Left lung (tissue), 10 donors: ENCODE measurements around the gene SPTBN5. TPM values are rescaled to one million over a fixed set of nuclear protein-coding genes. Genes with fewer than 3 reads are reported as not detected.

ENCODE experiments used
- ATAC-seq: fragments of 200-7000 bp; cut with Tn5 transposase; one replicate; pipeline ENCODE4 v1.9.1; 2020; ENCODE audit warnings: moderate library complexity
- DNase-seq, 4 donors: peaks; one replicate each; pipeline ENCODE4 v3.0.0-alpha.2; 2013 to 2020
- H3K27ac ChIP-seq, 2 donors: fragments of 200-600 bp; sonication (generic) in 1 of 2; one replicate each; pipeline versions ENCODE4 v1.5.0 to v1.8.0; 2020 to 2021
- H3K27me3 ChIP-seq, 2 donors: fragments of 200-600 bp; sonication (generic) in 1 of 2; one replicate each; pipeline versions ENCODE4 v1.5.0 to v1.8.0; 2020 to 2021
- H3K36me3 ChIP-seq, 2 donors: fragments of 200-600 bp; sonication (generic) in 1 of 2; one replicate each; pipeline versions ENCODE4 v1.5.0 to v1.8.0; 2020 to 2021
- H3K4me1 ChIP-seq, 2 donors: fragments of 200-600 bp; one replicate each; pipeline ENCODE4 v1.8.0; 2021
- H3K4me3 ChIP-seq, 2 donors: fragments of 200-600 bp; sonication (generic) in 1 of 2; one replicate each; pipeline versions ENCODE4 v1.5.0 to v1.8.0; 2020 to 2021; ENCODE audit warnings: mild to moderate bottlenecking in 1 of 2
- H3K9me3 ChIP-seq, 2 donors: fragments of 200-600 bp; sonication (generic) in 1 of 2; one replicate each; pipeline versions ENCODE4 v1.5.0 to v1.8.0; 2020 to 2021
- CTCF ChIP-seq, 2 donors: fragments of 200-600 bp; sonication (generic) in 1 of 2; IDR thresholded peaks; one replicate each; pipeline versions ENCODE4 v1.5.0 to v1.8.0; 2021; ENCODE audit warnings: antibody characterized with exemption in 2 of 2
- intact Hi-C, 2 donors: fragments of 100-400 bp; cut with DNase I; formaldehyde crosslinking; loops; one replicate each; pipeline versions ENCODE4 v1.11.2 to v1.14.2; 2022
- polyA plus RNA-seq, 6 donors: library from polyadenylated mRNA; unstranded; fragments of 120-200 nt; gene quantifications; one replicate each; pipeline ENCODE4 v1.2.1, GENCODE V29; 2013; ENCODE audit not compliant: insufficient read length in 6 of 6
- total RNA-seq, 2 donors: library from RNA; stranded (reverse); fragmentation: NEBNext Ultra II Directional; extraction: Animal tissue kit (Norgen Biotek cat#: 25700); gene quantifications; one replicate each; pipeline ENCODE4 v1.2.1, GENCODE V29; 2021
- donor health status: DM: no; HTN: yes; CAD: no.
- donor health status: DM: no; HTN: no; CAD: no.

Gene SPTBN5
- total and polyA plus RNA-seq, 8 donors, result 0.67 to 4.8 (median 1.3) TPM

- peaks cover 0 to 30% of the 10 kb centered on the region in 2 donors for H3K4me1 ChIP-seq
- H3K9me3 ChIP-seq, result no peaks in the 10 kb centered on the region
- no peak overlapping the region for H3K27ac ChIP-seq
- peaks cover 0 to 78% of the 10 kb centered on the region in 2 donors for H3K36me3 ChIP-seq
- no peak for ATAC-seq
- intact Hi-C loops, result no loop called here
- DNase-seq, result no peak
- no peak for TF ChIP-seq CTCF (IDR thresholded peaks at IDR 0.05)
- no peak overlapping the region for H3K4me3 ChIP-seq
- H3K27me3 ChIP-seq, result no peaks in the 10 kb centered on the region
These were observed 15.0 kb upstream of the SPTBN5 start for GRCh38 chr15:41908736-41909461.

GRCh38 chr15:41907141-41907540 is 13.3 kb upstream of the SPTBN5 start:
- Histone ChIP-seq H3K4me3 (no peak overlapping the region), H3K27me3 (no peaks in the 10 kb centered on the region), H3K9me3 (no peaks in the 10 kb centered on the region), H3K36me3 (peaks cover 0 to 83% of the 10 kb centered on the region in 2 donors), H3K4me1 (peaks cover 0 to 17% of the 10 kb centered on the region in 2 donors), H3K27ac (peak overlapping the region in 1 of 2 donors; percentile 13)
- ATAC-seq, result no peak
- TF ChIP-seq CTCF (IDR thresholded peaks at IDR 0.05), result no peak
- DNase-seq, result no peak
- intact Hi-C loops, result no loop called here

DNA sequence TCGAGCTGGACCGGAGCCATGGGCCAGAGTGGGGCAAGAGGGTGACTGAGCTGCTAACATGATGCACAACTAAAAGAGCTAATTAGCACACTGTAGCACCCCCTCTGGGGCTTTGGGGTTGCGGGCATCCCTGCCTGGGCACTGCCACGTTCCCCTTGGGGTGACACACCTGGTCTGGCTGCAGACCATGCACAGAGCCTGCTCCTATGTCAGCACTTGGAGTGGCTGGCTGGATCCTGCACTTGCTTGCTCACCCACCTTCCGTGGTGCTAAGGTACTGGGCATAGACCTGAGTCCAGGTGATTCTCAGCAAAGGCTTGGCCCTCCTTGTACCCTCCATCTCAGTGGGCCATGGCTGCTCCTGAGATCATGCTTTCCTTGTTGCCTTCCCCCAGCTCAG is 12.8 kb upstream of the SPTBN5 start:
- Histone ChIP-seq H3K27me3 (no peaks in the 10 kb centered on the region), H3K4me3 (no peak overlapping the region), H3K36me3 (peaks cover 0 to 79% of the 10 kb centered on the region in 2 donors), H3K27ac (peak overlapping the region in 1 of 2 donors; percentile 13), H3K4me1 (peaks cover 0 to 13% of the 10 kb centered on the region in 2 donors), H3K9me3 (no peaks in the 10 kb centered on the region)
- intact Hi-C loops, result no loop called here
- DNase-seq (no peak), ATAC-seq (no peak)
- TF ChIP-seq CTCF (IDR thresholded peaks at IDR 0.05), result no peak

DNA sequence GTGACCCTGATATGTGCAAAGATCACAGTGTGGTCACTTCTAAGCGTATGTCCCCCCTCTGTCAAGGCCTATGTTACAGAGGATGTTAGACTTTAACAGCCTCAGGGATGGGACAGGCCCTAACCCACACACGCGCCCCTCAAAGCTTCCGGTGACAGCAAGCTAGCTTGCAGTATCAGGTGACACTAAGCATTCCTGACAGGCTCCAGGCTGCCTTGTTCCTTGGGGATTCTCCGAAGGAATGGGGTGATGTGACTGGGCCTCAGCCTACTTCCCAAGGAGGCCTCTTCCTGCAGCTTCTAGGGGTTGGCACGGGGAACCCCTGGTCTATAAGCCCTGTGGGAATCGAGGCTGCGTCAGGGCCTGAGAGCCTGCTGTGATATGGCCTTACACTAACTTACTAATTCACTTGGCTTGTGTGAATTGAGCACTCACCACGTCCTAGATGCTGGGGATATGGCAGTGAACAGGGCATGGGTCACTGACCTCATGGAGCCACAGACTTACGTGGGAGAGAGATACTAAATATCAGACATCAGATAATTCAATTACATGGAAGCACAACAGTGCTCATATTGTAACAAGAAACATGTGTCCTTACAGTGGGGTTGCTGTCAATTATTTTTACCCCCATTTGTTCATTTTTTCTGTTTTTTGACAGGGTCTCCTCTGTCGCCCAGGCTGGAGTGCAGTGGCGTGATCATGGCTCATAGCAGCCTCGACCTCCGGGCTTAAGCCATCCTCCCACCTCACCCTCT is 11.4 kb upstream of the SPTBN5 start:
- no peak overlapping the region for H3K4me3 ChIP-seq
- no peak for DNase-seq
- no peak for TF ChIP-seq CTCF (IDR thresholded peaks at IDR 0.05)
- H3K4me1 ChIP-seq, result peaks cover 0 to 12% of the 10 kb centered on the region in 2 donors
- H3K27ac ChIP-seq, result no peak overlapping the region
- H3K36me3 ChIP-seq, result peaks cover 0 to 82% of the 10 kb centered on the region in 2 donors
- H3K27me3 ChIP-seq, result no peaks in the 10 kb centered on the region
- ATAC-seq, result no peak
- intact Hi-C loops, result no loop called here
- H3K9me3 ChIP-seq, result no peaks in the 10 kb centered on the region

- peak; percentile 68 to 80 for TF ChIP-seq CTCF (IDR thresholded peaks at IDR 0.05)
- DNase-seq (peak in 2 of 4 donors; percentile 68 to 81), ATAC-seq (peak; percentile 80)
- no peaks in the 10 kb centered on the region for H3K27me3 ChIP-seq
- no peak overlapping the region for H3K27ac ChIP-seq
- intact Hi-C loops, result no loop called here
- peaks cover 0 to 82% of the 10 kb centered on the region in 2 donors for H3K36me3 ChIP-seq
- peaks cover 0 to 12% of the 10 kb centered on the region in 2 donors for H3K4me1 ChIP-seq
- no peaks in the 10 kb centered on the region for H3K9me3 ChIP-seq
- no peak overlapping the region for H3K4me3 ChIP-seq
These were observed 10.7 kb upstream of the SPTBN5 start for GRCh38 chr15:41904541-41905005.
